Heart right ventricle (tissue), 16 donors: ENCODE results near the gene CENPP. TPM values are rescaled to one million over a fixed set of nuclear protein-coding genes. Genes with fewer than 3 reads are reported as not detected.

Experiments used
- ATAC-seq, 8 donors: fragments of 200-7000 bp; cut with Tn5 transposase; one replicate each; pipeline ENCODE4 v1.9.1; 2020; ENCODE audit warnings: mild to moderate bottlenecking in 8 of 8, moderate library complexity in 8 of 8, moderate number of reproducible peaks in 1 of 8
- DNase-seq, 2 donors: peaks; one replicate each; pipeline ENCODE4 v3.0.0-alpha.2; 2020
- H3K27ac ChIP-seq, 10 donors: fragments of 200-600 bp; sonication (generic) in 2 of 10; one replicate each; pipeline versions ENCODE4 v1.5.0 to v1.8.0; 2020 to 2022; ENCODE audit warnings: mild to moderate bottlenecking in 3 of 10
- H3K27me3 ChIP-seq, 7 donors: fragments of 200-600 bp; one replicate each; pipeline ENCODE4 v1.8.0; 2021 to 2022; ENCODE audit warnings: mild to moderate bottlenecking in 2 of 7
- H3K36me3 ChIP-seq, 9 donors: fragments of 200-600 bp; sonication (generic) in 1 of 9; one replicate each; pipeline versions ENCODE4 v1.5.0 to v1.8.0; 2020 to 2022; ENCODE audit warnings: mild to moderate bottlenecking in 2 of 9
- H3K4me1 ChIP-seq, 9 donors: fragments of 200-600 bp; sonication (generic) in 1 of 9; one replicate each; pipeline versions ENCODE4 v1.5.0 to v1.8.0; 2020 to 2022; ENCODE audit warnings: mild to moderate bottlenecking in 4 of 9
- H3K4me3 ChIP-seq, 10 donors: fragments of 200-600 bp; sonication (generic) in 2 of 10; one replicate each; pipeline versions ENCODE4 v1.5.0 to v1.8.0; 2020 to 2022; ENCODE audit warnings: mild to moderate bottlenecking in 7 of 10, moderate library complexity in 2 of 10
- H3K9me3 ChIP-seq, 11 donors: fragments of 200-600 bp in 10 of 11; sonication (generic) in 2 of 11; one replicate each; pipeline versions ENCODE4 v1.5.0 to v1.8.0; 2013 to 2022; ENCODE audit warnings: mild to moderate bottlenecking in 2 of 11, control low read depth in 1 of 11, moderate library complexity in 1 of 11
- WGBS, 2 donors: extraction: QIAGEN DNeasy Blood & Tissue Kit; methylation state at CpG; one replicate each; pipeline ENCODE4 v1.1.7; 2013; ENCODE audit warnings: inconsistent platforms in 1 of 2; 5-methylcytosine and 5-hydroxymethylcytosine counted together
- intact Hi-C, 10 donors: fragments of 100-400 bp; cut with DNase I; formaldehyde crosslinking; loops; one replicate each; pipeline versions ENCODE4 v1.11.1 to v1.14.2; 2022
- polyA plus RNA-seq, 2 donors: library from polyadenylated mRNA; stranded (reverse); fragments of 200-250 nt; gene quantifications; one replicate each; pipeline ENCODE4 v1.2.3, GENCODE V29; 2013
- total RNA-seq, 10 donors: library from RNA; stranded (reverse); fragmentation: NEBNext Ultra II Directional in 3 of 10; extraction: Animal tissue kit (Norgen Biotek cat#: 25700) in 3 of 10; gene quantifications; one replicate each; pipeline versions ENCODE4 v1.2.1 to v1.2.4, GENCODE V29; 2021 to 2023
- TF ChIP-seq, protein P1 (sequence below), 9 donors: fragments of 200-600 bp; sonication (generic) in 2 of 9; IDR thresholded peaks; one replicate each; pipeline versions ENCODE4 v1.5.0 to v1.8.0; 2021 to 2022; ENCODE audit warnings: antibody characterized with exemption in 9 of 9, mild to moderate bottlenecking in 5 of 9, moderate library complexity in 1 of 9
- donor health status: Arrhythmogenic right ventricular cardiomyopathy.
- donor health status: ischemic (EF 13 %, LVEDD 7.1; RV severe dilation, severe dysfunction).
- donor health status: healthy with polysubstance abuse.
- donor health status: DM: no; HTN: yes; CAD: no.
- donor health status: DM: no; HTN: no; CAD: no.
- donor health status: ischemic (EF 25% LVEDD 6.9; RV normal size, moderate dysfunction).
- donor health status: ischemic (EF 25% LVEDD 5.7; RV mildly dilated, moderate dysfunction).
- donor health status: healthy.
- donor health status: DM: yes; HTN: yes; CAD: no.
- donor health status: Ischemic cardiomyopathy.
- donor health status: ischemic (EF 35%, LVEDD 5.7; RV mildly dilated, moderate dysfunction).
- donor health status: nonischemic (EF 11% LVEDD 7.7; RV severe dilation, severe dysfunction).
- donor health status: DM: yes; HTN: yes; CAD: no.
- donor health status: PGD.
- donor health status: ischemic (EF 29% LVEDD 5.4; RV normal size, mild dysfunction).
- donor health status: nonischemic (EF 23%, LVEDD 6.1; RV moderate dilation, normal function).

The CENPP gene
- total and polyA plus RNA-seq, 12 donors: 1.3 to 5.2 (median 2.8) TPM

DNA sequence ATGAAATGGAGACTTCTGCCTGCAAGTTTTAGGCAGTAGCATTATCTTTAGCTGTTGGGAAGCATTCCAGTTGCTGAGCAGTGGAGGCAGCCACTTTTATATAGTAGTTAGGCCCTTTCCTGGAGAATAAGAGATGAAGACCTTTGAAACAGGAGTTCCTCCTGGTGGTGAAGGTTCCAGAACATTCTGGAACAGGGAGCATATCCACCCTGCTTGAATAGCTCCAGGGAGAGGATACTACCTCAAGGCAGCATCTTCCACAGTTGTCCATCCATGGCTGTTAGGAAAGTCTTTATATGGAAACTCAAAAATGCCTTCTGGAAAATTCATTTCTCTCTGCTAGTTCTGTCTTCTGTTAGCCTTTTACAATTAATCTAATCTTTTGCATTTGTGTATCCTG, 153.6 kb downstream of the CENPP start:
- peaks cover 3 to 58% (median 33%) of the 10 kb centered on the region in 9 donors for H3K4me1 ChIP-seq
- H3K36me3 ChIP-seq: peaks cover 0 to 2% (median 0%) of the 10 kb centered on the region in 9 donors
- H3K9me3 ChIP-seq: no peaks in the 10 kb centered on the region
- TF ChIP-seq, protein P1, sequence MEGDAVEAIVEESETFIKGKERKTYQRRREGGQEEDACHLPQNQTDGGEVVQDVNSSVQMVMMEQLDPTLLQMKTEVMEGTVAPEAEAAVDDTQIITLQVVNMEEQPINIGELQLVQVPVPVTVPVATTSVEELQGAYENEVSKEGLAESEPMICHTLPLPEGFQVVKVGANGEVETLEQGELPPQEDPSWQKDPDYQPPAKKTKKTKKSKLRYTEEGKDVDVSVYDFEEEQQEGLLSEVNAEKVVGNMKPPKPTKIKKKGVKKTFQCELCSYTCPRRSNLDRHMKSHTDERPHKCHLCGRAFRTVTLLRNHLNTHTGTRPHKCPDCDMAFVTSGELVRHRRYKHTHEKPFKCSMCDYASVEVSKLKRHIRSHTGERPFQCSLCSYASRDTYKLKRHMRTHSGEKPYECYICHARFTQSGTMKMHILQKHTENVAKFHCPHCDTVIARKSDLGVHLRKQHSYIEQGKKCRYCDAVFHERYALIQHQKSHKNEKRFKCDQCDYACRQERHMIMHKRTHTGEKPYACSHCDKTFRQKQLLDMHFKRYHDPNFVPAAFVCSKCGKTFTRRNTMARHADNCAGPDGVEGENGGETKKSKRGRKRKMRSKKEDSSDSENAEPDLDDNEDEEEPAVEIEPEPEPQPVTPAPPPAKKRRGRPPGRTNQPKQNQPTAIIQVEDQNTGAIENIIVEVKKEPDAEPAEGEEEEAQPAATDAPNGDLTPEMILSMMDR (IDR thresholded peaks at IDR 0.05): no peak
- peak overlapping the region in 6 of 10 donors; percentile 11 to 50 (median 42) for H3K4me3 ChIP-seq
- H3K27ac ChIP-seq: peak overlapping the region in 9 of 10 donors; percentile 29 to 89 (median 70)
- DNase-seq (no peak), ATAC-seq (no peak)
- H3K27me3 ChIP-seq: no peaks in the 10 kb centered on the region
- intact Hi-C loops: no loop called here

DNA sequence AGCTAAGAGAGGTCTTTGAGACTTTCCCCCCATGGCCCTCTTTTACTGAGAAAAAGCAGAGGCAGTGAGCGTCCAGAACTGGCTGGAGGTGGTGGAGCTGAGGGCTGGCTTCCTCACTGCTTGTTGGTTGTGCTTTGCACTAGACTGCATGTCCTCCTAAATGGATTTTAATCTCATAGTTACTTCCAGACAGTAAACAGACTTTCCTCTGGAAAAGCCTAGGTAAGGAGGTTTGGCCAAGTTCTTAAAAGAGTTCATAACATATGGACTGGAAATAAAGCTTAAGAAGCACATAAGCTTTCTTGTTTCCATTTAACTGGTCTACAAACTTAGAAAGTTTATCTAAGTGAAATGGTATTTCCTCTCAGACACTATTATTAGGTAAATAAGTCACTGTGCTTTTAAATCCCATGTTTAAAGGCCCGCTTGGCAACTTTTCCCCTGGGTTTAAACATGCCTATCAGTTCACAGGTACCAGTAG, 154.6 kb downstream of the CENPP start:
- Histone ChIP-seq H3K4me1 (peaks cover 3 to 65% (median 38%) of the 10 kb centered on the region in 9 donors), H3K9me3 (no peaks in the 10 kb centered on the region), H3K36me3 (no peaks in the 10 kb centered on the region), H3K27me3 (no peaks in the 10 kb centered on the region), H3K4me3 (peak overlapping the region in 9 of 10 donors; percentile 2 to 50 (median 34)), H3K27ac (peak overlapping the region; percentile 31 to 89 (median 66))
- intact Hi-C loops: loop anchor here in 2 of 10 donors (2.0 to 10.0 kb wide), 4 partner anchors 46 to 122 kb away; partner anchors contain the start of gene ECM2 (in 1 of the 2)
- 30 to 31% methylated on average over 2 of the region's 2 CpGs for WGBS, 2 donors
- DNase-seq (no peak), ATAC-seq (peak in 7 of 8 donors; percentile 42 to 77 (median 61))
- TF ChIP-seq, protein P1 (IDR thresholded peaks at IDR 0.05): no peak

DNA sequence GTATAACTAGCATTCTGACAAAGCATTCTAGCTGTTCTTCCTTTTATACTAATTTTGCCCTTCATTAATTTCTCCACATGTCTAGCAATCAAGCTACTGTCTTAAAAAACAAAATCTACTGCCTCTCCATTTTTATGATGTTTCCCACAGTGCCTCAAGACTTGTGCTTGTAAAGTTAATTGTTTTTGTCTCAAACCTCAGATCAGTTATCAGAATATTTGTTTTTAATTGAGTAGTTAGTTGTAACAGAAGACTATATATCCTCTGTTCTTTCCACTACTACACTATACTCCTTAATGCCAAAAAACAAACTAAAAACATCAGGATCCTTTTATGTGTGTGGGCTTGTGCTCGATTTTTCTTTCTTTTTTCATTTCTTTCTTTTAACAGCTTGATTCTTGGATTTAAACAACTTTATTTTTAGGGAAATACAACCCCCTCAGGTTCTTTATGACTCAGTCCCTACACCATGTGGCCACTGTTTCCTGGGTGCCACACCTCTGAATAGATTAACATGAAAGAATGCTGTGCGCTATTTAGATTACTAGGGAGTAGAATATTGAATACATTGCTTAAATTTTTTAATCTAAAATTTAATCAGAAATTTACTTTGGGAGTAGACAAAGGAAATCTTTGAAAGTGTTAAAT, 155.4 kb downstream of the CENPP start:
- WGBS, 2 donors: 52 to 54% methylated on average over 2 of the region's 2 CpGs
- intact Hi-C loops: loop anchor here in 2 of 10 donors (2.0 to 10.0 kb wide), 4 partner anchors 46 to 121 kb away; partner anchors contain the start of gene ECM2 (in 1 of the 2)
- Histone ChIP-seq H3K9me3 (no peaks in the 10 kb centered on the region), H3K4me1 (peaks cover 3 to 65% (median 38%) of the 10 kb centered on the region in 9 donors), H3K27me3 (no peaks in the 10 kb centered on the region), H3K36me3 (no peaks in the 10 kb centered on the region), H3K27ac (peak overlapping the region; percentile 31 to 89 (median 66)), H3K4me3 (peak overlapping the region in 9 of 10 donors; percentile 2 to 50 (median 34))
- peak in 4 of 8 donors; percentile 8 to 63 (median 56) for ATAC-seq
- TF ChIP-seq, protein P1 (IDR thresholded peaks at IDR 0.05): no peak
- DNase-seq: no peak

DNA sequence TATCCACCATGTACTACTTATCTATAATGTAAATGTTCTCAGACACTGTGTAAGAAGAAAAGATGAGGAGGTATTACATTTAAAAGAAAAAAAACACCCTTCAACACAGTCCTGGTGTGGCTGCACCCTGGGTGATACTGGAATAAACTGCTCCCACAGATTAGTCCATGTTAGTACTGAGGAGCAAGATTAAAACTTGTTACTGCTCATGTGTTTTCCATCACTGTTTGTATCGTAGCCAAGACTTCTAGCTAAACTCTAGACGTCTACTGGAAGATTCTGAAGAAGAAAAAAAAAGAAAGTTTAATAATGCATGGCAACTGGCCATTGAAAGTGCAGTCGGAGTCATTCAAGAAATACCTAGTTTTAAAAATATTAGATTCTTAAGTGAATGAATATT, 156.6 kb downstream of the CENPP start, which contains the start of gene ASPN:
ASPN (minus strand) TSS at position 178 of the 400 bp plus-strand sequence.
- Histone ChIP-seq H3K27me3 (no peaks in the 10 kb centered on the region), H3K4me3 (peak within 1 kb of the TSS in 9 of 10 donors; percentile 18 to 50 (median 34)), H3K4me1 (peaks cover 3 to 54% (median 38%) of the 10 kb centered on the region in 9 donors), H3K27ac (peak within 1 kb of the TSS; percentile 31 to 89 (median 66)), H3K9me3 (no peaks in the 10 kb centered on the region), H3K36me3 (no peaks in the 10 kb centered on the region)
- DNase-seq: peak in 1 of 2 donors; percentile 26
- TF ChIP-seq, protein P1 (IDR thresholded peaks at IDR 0.05): no peak
- WGBS, 2 donors: 26 to 32% methylated on average over 3 of the region's 3 CpGs
- intact Hi-C loops: loop anchor here in 2 of 10 donors (5.0 to 10.0 kb wide), 3 partner anchors 48 to 120 kb away; partner anchors contain the start of gene ECM2 (in 1 of the 2)
- ATAC-seq: peak in 6 of 8 donors; percentile 40 to 71 (median 58)
